HUES64 (cell line): ENCODE data around the gene SKA3.
"Not testable (repeated sequence)": the region's sequence is repeated elsewhere in the genome, so short reads cannot be mapped to it uniquely, and the experiment has no call there.

ENCODE experiments used
- H3K27ac ChIP-seq: 2 replicates; pipeline ENCODE4 v1.7.0; 2013; ENCODE audit warnings: low read depth, low read length, inconsistent platforms
- H3K27me3 ChIP-seq: 2 replicates; pipeline ENCODE4 v1.6.1; 2013; ENCODE audit warnings: mild to moderate bottlenecking, low read length; ENCODE audit not compliant: insufficient read depth
- H3K36me3 ChIP-seq: 2 replicates; pipeline ENCODE4 v1.6.1; 2013; ENCODE audit warnings: mild to moderate bottlenecking, low read length; ENCODE audit not compliant: insufficient read depth
- H3K4me1 ChIP-seq: 2 replicates; pipeline ENCODE4 v1.6.1; 2013; ENCODE audit warnings: mild to moderate bottlenecking, low read length, moderate library complexity; ENCODE audit not compliant: insufficient read depth
- H3K4me3 ChIP-seq: 2 replicates; pipeline ENCODE4 v1.5.1; 2013; ENCODE audit warnings: mild to moderate bottlenecking, low read length, moderate library complexity
- H3K9ac ChIP-seq: 2 replicates; pipeline ENCODE4 v1.6.1; 2013; ENCODE audit warnings: mild to moderate bottlenecking, low read depth, low read length
- H3K9me3 ChIP-seq: 2 replicates; pipeline ENCODE4 v1.6.1; 2013; ENCODE audit warnings: low read depth, low read length; ENCODE audit not compliant: insufficient read depth
- WGBS: fragments of 150-250, 120-280 bp; methylation state at CpG from one replicate; pipeline ENCODE4 v1.1.7; 2013; ENCODE audit warnings: missing lambda C conversion rate; 5-methylcytosine and 5-hydroxymethylcytosine counted together

The SKA3 gene

DNA sequence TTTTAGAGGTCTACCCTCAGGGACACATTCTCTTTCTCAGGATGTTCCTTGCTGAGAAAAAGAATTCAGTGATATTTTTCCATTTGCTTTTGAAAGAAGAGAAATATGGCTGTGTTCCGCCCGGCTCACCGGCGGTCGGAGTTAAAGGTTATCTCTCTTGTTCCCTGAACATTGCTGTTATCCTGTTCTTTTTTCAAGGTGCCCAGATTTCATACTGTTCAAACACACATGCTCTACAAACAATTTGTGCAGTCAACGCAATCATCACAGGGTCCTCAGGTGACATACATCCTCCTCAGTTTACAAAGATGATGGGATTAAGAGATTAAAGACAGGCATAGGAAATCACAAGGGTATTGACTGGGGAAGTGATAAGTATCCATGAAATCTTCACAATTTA is 40.5 kb downstream of the SKA3 start:
- not testable (repeated sequence) for H3K4me1 ChIP-seq, H3K9ac ChIP-seq, H3K36me3 ChIP-seq, H3K9me3 ChIP-seq, H3K27me3 ChIP-seq, H3K4me3 ChIP-seq
- H3K27ac ChIP-seq = peak overlapping the region; percentile 49; the same call in 1 of the 2 replicates
- 95% methylated on average over 6 of the region's 6 CpGs for WGBS

- WGBS = 83% methylated on average over 4 of the region's 5 CpGs
- Histone ChIP-seq H3K9me3 (peaks cover 4% of the 10 kb centered on the region; the same call in 1 of the 2 replicates), H3K27ac (no peak overlapping the region), H3K4me3 (no peak overlapping the region), H3K36me3 (no peaks in the 10 kb centered on the region), H3K9ac (no peak overlapping the region), H3K4me1 (0 out of 2 replicates have a peak, but pooled peaks cover under 1% of the 10 kb centered on the region), H3K27me3 (no peaks in the 10 kb centered on the region)
Measured at GRCh38 chr13:21134475-21134874, 41.9 kb downstream of the SKA3 start.

- 94% methylated on average over 3 of the region's 3 CpGs for whole genome bisulfite sequencing
- peaks cover 4% of the 10 kb centered on the region; the same call in 1 of the 2 replicates for H3K9me3 ChIP-seq
- H3K27ac ChIP-seq = no peak overlapping the region
- no peak overlapping the region for H3K9ac ChIP-seq
- no peaks in the 10 kb centered on the region for H3K4me1 ChIP-seq
- H3K27me3 ChIP-seq = no peaks in the 10 kb centered on the region
- no peaks in the 10 kb centered on the region for H3K36me3 ChIP-seq
- no peak overlapping the region for H3K4me3 ChIP-seq
Measured at GRCh38 chr13:21133077-21133476, 43.3 kb downstream of the SKA3 start.

- Histone ChIP-seq H3K27ac (no peak overlapping the region), H3K9me3 (peaks cover 4% of the 10 kb centered on the region; the same call in 1 of the 2 replicates), H3K4me3 (no peak overlapping the region), H3K9ac (no peak overlapping the region), H3K27me3 (no peaks in the 10 kb centered on the region), H3K36me3 (no peaks in the 10 kb centered on the region), H3K4me1 (no peaks in the 10 kb centered on the region; the same call in 1 of the 2 replicates)
- 85% methylated on average over 2 of the region's 2 CpGs for WGBS
Measured at GRCh38 chr13:21130116-21130515, 46.2 kb downstream of the SKA3 start.

DNA sequence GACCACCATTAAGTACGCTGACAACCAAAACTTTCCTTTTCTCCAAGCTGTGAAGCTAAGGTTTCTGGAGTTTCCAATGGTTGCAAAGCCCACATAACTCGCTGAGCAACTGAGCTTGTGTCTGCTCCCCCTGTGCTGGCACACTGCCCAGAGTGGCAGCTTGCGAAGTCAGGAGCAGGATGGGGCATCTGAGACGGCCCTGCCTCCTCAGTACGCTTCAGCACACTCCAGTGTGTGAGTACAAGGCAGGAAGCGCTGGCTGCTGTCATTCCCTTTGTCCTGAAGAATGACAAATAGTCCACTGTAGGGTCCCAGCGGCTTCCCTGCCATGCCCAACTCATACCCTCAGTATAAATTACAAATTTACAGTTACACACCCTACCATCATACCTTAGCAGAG is 51.5 kb downstream of the SKA3 start:
- 73% methylated on average over 7 of the region's 7 CpGs for WGBS
- Histone ChIP-seq H3K9ac (no peak overlapping the region), H3K36me3 (no peaks in the 10 kb centered on the region), H3K4me1 (peaks cover 10% of the 10 kb centered on the region), H3K9me3 (no peaks in the 10 kb centered on the region), H3K27me3 (no peaks in the 10 kb centered on the region), H3K4me3 (no peak overlapping the region), H3K27ac (peak overlapping the region; percentile 49; the same call in 1 of the 2 replicates)

GRCh38 chr13:21123956-21124355 is 52.4 kb downstream of the SKA3 start:
- Histone ChIP-seq H3K36me3 (no peaks in the 10 kb centered on the region), H3K9ac (no peak overlapping the region), H3K4me3 (no peak overlapping the region), H3K9me3 (no peaks in the 10 kb centered on the region), H3K27me3 (no peaks in the 10 kb centered on the region), H3K4me1 (peaks cover 10% of the 10 kb centered on the region), H3K27ac (peak overlapping the region; percentile 27; the same call in 1 of the 2 replicates)
- 34% methylated on average over 8 of the region's 8 CpGs for WGBS

DNA sequence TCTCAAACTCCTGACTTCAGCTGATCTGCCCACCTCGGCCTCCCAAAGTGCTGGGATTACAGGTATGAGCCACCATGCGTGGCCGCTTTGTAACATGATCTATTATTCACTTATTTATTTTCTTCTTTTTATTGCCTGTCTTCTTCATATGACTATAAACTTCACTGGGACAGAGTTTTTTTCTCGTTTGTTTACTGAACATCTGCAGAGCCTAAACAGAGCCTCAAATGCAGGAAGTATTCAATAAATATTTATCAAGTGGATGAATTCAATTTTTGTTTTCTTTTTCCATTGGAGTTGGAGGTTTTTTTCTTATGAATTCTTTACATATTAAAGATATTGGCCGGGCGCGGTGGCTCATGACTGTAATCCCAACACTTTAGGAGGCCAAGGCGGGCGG is 54.7 kb downstream of the SKA3 start:
- WGBS = 96% methylated on average over 9 of the region's 9 CpGs
- Histone ChIP-seq H3K4me1 (peaks cover 10% of the 10 kb centered on the region), H3K27ac (no peak overlapping the region)

DNA sequence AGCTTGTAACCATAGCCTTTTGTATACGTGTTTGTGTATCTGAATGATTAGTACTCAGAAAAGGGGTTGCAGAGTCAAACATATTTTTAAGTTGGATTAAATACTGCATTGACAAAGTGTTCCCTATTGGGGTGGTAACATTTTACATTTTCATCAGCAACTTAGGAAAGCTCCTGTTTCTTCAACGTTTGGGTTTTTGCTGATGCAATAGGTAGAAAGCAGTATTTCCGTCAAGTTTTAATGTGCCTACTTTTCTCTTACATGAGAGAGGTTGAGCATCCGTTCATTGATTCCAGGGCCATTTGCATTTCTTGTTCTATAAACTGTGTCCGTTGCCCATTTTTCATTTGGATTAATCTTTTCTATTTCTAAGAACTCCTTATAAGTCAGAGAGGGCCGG is 56.2 kb downstream of the SKA3 start:
- Histone ChIP-seq H3K9ac (no peak overlapping the region), H3K9me3 (no peaks in the 10 kb centered on the region), H3K27ac (no peak overlapping the region), H3K4me3 (no peak overlapping the region), H3K4me1 (peaks cover 17% of the 10 kb centered on the region), H3K36me3 (no peaks in the 10 kb centered on the region), H3K27me3 (no peaks in the 10 kb centered on the region)
- WGBS = 93% methylated on average over 6 of the region's 6 CpGs

More for the DNA sequence above, 54.7 kb downstream of the SKA3 start:
- Histone ChIP-seq H3K36me3 (no peaks in the 10 kb centered on the region), H3K27me3 (no peaks in the 10 kb centered on the region), H3K4me3 (no peak overlapping the region), H3K9me3 (no peaks in the 10 kb centered on the region), H3K9ac (no peak overlapping the region)

GRCh38 chr13:21119526-21119925 is 56.8 kb downstream of the SKA3 start:
- Histone ChIP-seq H3K9ac (no peak overlapping the region), H3K27me3 (no peaks in the 10 kb centered on the region), H3K9me3 (no peaks in the 10 kb centered on the region), H3K4me3 (no peak overlapping the region), H3K27ac (no peak overlapping the region), H3K36me3 (no peaks in the 10 kb centered on the region), H3K4me1 (peaks cover 16% of the 10 kb centered on the region; the same call in 1 of the 2 replicates)
- 94% methylated on average over 1 of the region's 2 CpGs for WGBS

GRCh38 chr13:21118180-21118579 is 58.2 kb downstream of the SKA3 start:
- Histone ChIP-seq H3K9ac (no peak overlapping the region), H3K4me1 (0 out of 2 replicates have a peak, but pooled peaks cover 14% of the 10 kb centered on the region), H3K4me3 (no peak overlapping the region), H3K9me3 (no peaks in the 10 kb centered on the region), H3K36me3 (no peaks in the 10 kb centered on the region), H3K27ac (no peak overlapping the region), H3K27me3 (no peaks in the 10 kb centered on the region)
- 81% methylated on average over 2 of the region's 5 CpGs for WGBS

DNA sequence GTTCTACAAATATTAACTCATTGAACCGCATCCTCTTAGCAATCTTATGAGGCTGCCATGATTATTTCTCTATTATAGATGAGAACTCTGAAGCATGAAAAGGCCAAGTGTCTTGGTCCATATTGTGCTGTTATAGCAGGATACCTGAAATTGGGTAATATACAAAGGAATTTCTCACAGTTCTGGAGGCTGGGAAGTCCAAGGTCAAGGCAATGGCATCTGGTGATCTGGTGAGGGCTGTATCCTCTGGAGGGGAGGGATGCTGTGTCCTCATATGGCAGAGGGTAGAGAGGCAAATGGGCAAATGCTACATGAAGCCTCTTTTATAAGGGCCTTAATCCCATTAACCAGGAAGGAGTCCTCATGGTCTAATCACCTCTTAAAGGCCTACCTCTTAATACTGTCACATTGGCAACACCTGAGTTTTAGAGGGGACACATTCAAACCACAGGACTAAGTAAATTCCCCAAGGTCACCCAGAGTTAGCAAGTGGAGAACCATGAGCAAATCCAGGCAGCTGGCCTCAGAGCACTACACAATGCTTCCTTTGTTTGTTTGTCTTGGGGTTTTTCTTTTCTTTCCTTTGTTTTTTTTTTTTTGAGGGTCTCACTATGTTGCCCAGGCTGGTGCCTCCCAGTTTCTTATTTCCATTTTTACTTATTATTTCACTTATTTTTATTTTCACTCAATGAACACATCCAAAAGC is 59.1 kb downstream of the SKA3 start:
- WGBS = 100% methylated on average over 1 of the region's 1 CpG
- no peak overlapping the region for H3K4me3 ChIP-seq
- H3K36me3 ChIP-seq = no peaks in the 10 kb centered on the region

More for the DNA sequence above, 59.1 kb downstream of the SKA3 start:
- no peaks in the 10 kb centered on the region for H3K9me3 ChIP-seq
- no peak overlapping the region for H3K27ac ChIP-seq
- H3K4me1 ChIP-seq = 0 out of 2 replicates have a peak, but pooled peaks cover 13% of the 10 kb centered on the region
- H3K9ac ChIP-seq = no peak overlapping the region
- no peaks in the 10 kb centered on the region for H3K27me3 ChIP-seq
